MM.1S (cell line): ENCODE measurements around the gene ARHGEF6.

ENCODE experiments used
- CTCF ChIP-seq: fragments of 300-600 bp; sonication (generic); IDR thresholded peaks from 2 replicates; pipeline ENCODE4 v1.5.1; 2016; ENCODE audit warnings: antibody characterized with exemption, low read length, mixed read lengths
- EZH2 ChIP-seq: fragments of 300-600 bp; sonication (generic); optimal IDR thresholded peaks from 2 replicates; pipeline ENCODE3; 2017; ENCODE audit warnings: low read depth, mild to moderate bottlenecking, antibody characterized with exemption, low read length, mixed read lengths
- EZH2phosphoT487 ChIP-seq: fragments of 300-600 bp; sonication (generic); IDR thresholded peaks from 2 replicates; pipeline ENCODE4 v1.6.1; 2018; ENCODE audit warnings: antibody characterized with exemption, low read length

GRCh38 chrX:136781180-136781797 is 557 bp upstream of the ARHGEF6 start:
- TF ChIP-seq CTCF (no peak), EZH2phosphoT487 (no peak), EZH2 (no peak)
